Astrocyte (in vitro differentiated cells and primary cell): ENCODE data around the gene TYRP1. TPM values are rescaled to one million over a fixed set of nuclear protein-coding genes. Genes with fewer than 3 reads are reported as not detected.
A peak's percentile ranks its signal among the peaks of the same experiment; 100 is the strongest.

Source experiments
- DNase-seq: peaks from one replicate; pipeline ENCODE4 v3.0.0-alpha.2; 2010; ENCODE audit warnings: low read depth
- FAIRE-seq: peaks from 2 replicates; lab custom pipeline; 2011; peaks lifted over from hg19 to GRCh38; lab: Jason Lieb, UNC
- H2AFZ ChIP-seq: 2 replicates; pipeline ENCODE4 v1.6.0; 2012; ENCODE audit warnings: low read depth, low read length, inconsistent platforms
- H3K27ac ChIP-seq: 2 replicates; pipeline ENCODE4 v1.5.1; 2011; ENCODE audit warnings: low read depth, low read length, inconsistent platforms
- H3K27me3 ChIP-seq: 2 replicates; pipeline ENCODE4 v1.6.0; 2011; ENCODE audit warnings: low read length, inconsistent platforms; ENCODE audit not compliant: insufficient read depth
- H3K36me3 ChIP-seq: 2 replicates; pipeline ENCODE4 v1.5.1; 2011; ENCODE audit warnings: low read length, inconsistent platforms; ENCODE audit not compliant: insufficient read depth
- H3K4me1 ChIP-seq: 2 replicates; pipeline ENCODE4 v1.5.1; 2011; ENCODE audit warnings: low read length, inconsistent platforms; ENCODE audit not compliant: insufficient read depth
- H3K4me2 ChIP-seq: 2 replicates; pipeline ENCODE4 v1.6.0; 2012; ENCODE audit warnings: low read length, inconsistent platforms
- H3K4me3 ChIP-seq: 2 replicates; pipeline ENCODE4 v1.5.1; 2011; ENCODE audit warnings: low read depth, mild to moderate bottlenecking, low read length, inconsistent platforms; ENCODE audit not compliant: insufficient read depth
- H3K79me2 ChIP-seq: 2 replicates; pipeline ENCODE4 v1.6.0; 2012; ENCODE audit warnings: mild to moderate bottlenecking, low read length, inconsistent platforms; ENCODE audit not compliant: insufficient read depth
- H3K9ac ChIP-seq: 2 replicates; pipeline ENCODE4 v1.6.0; 2012; ENCODE audit warnings: mild to moderate bottlenecking, low read length, inconsistent platforms
- H3K9me3 ChIP-seq: 2 replicates; pipeline ENCODE4 v1.5.1; 2012; ENCODE audit warnings: low read depth, mild to moderate bottlenecking, low read length, inconsistent platforms; ENCODE audit not compliant: insufficient read depth
- H4K20me1 ChIP-seq: 2 replicates; pipeline ENCODE4 v1.6.0; 2012; ENCODE audit warnings: low read length, inconsistent platforms; ENCODE audit not compliant: insufficient read depth
- H3K27ac Mint-ChIP-seq: one replicate; pipeline ENCODE4 v1.8.0; 2021; ENCODE audit warnings: mild to moderate bottlenecking, mixed read lengths; ENCODE audit not compliant: unreplicated experiment
- H3K27me3 Mint-ChIP-seq: one replicate; pipeline ENCODE4 v1.8.0; 2021; ENCODE audit warnings: low read depth, mixed read lengths; ENCODE audit not compliant: unreplicated experiment
- H3K36me3 Mint-ChIP-seq: one replicate; pipeline ENCODE4 v1.8.0; 2021; ENCODE audit warnings: low read depth, mixed read lengths; ENCODE audit not compliant: unreplicated experiment
- H3K4me1 Mint-ChIP-seq: one replicate; pipeline ENCODE4 v1.8.0; 2021; ENCODE audit warnings: low read depth, mixed read lengths; ENCODE audit not compliant: unreplicated experiment
- H3K4me3 Mint-ChIP-seq: one replicate; pipeline ENCODE4 v1.8.0; 2021; ENCODE audit warnings: mild to moderate bottlenecking, moderate library complexity, mixed read lengths; ENCODE audit not compliant: unreplicated experiment
- H3K9me3 Mint-ChIP-seq: one replicate; pipeline ENCODE4 v1.8.0; 2021; ENCODE audit warnings: mild to moderate bottlenecking, mixed read lengths; ENCODE audit not compliant: unreplicated experiment
- EZH2 ChIP-seq: IDR thresholded peaks from 2 replicates; pipeline ENCODE4 v1.6.1; 2012; ENCODE audit warnings: mild to moderate bottlenecking, low read length, inconsistent platforms; ENCODE audit not compliant: insufficient read depth
- total RNA-seq: library from RNA; stranded (reverse); gene quantifications from 2 replicates; pipeline ENCODE4 v1.2.1, GENCODE V29; 2021
- TF ChIP-seq, protein P1 (sequence below): IDR thresholded peaks from 2 replicates; pipeline ENCODE4 v1.5.1; 2011; ENCODE audit warnings: low read depth, mild to moderate bottlenecking, inconsistent platforms, low read length, moderate library complexity; ENCODE audit not compliant: insufficient read depth

TYRP1 gene
- total RNA-seq, 1 donor from 2014 or later: 0.73 TPM

- Histone ChIP-seq H3K36me3 (no peaks in the 10 kb centered on the region), H3K4me1 (no peaks in the 10 kb centered on the region), H2AFZ (no peak overlapping the region), H3K4me3 (no peak overlapping the region), H3K4me2 (no peak overlapping the region), H4K20me1 (no peaks in the 10 kb centered on the region), H3K9me3 (no peaks in the 10 kb centered on the region), H3K27me3 (no peaks in the 10 kb centered on the region), H3K79me2 (no peaks in the 10 kb centered on the region), H3K9ac (no peak overlapping the region), H3K27ac (no peak overlapping the region)
- Mint-ChIP-seq H3K27ac (peak overlapping the region; percentile 44), H3K9me3 (peaks cover 12% of the 10 kb centered on the region), H3K4me1 (peaks cover 18% of the 10 kb centered on the region), H3K4me3 (no peak overlapping the region), H3K36me3 (no peaks in the 10 kb centered on the region), H3K27me3 (no peaks in the 10 kb centered on the region)
- TF ChIP-seq, protein P1, sequence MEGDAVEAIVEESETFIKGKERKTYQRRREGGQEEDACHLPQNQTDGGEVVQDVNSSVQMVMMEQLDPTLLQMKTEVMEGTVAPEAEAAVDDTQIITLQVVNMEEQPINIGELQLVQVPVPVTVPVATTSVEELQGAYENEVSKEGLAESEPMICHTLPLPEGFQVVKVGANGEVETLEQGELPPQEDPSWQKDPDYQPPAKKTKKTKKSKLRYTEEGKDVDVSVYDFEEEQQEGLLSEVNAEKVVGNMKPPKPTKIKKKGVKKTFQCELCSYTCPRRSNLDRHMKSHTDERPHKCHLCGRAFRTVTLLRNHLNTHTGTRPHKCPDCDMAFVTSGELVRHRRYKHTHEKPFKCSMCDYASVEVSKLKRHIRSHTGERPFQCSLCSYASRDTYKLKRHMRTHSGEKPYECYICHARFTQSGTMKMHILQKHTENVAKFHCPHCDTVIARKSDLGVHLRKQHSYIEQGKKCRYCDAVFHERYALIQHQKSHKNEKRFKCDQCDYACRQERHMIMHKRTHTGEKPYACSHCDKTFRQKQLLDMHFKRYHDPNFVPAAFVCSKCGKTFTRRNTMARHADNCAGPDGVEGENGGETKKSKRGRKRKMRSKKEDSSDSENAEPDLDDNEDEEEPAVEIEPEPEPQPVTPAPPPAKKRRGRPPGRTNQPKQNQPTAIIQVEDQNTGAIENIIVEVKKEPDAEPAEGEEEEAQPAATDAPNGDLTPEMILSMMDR: no peak
- TF ChIP-seq EZH2: no peak
- DNase-seq (peak; percentile 53), FAIRE-seq (no peak)
Measured at GRCh38 chr9:12739014-12739652, 45.9 kb downstream of the TYRP1 start.

- FAIRE-seq: no peak
- DNase-seq: peak; percentile 42
- no peak overlapping the region for H3K4me3 ChIP-seq
- Mint-ChIP-seq H3K4me1 (peaks cover 18% of the 10 kb centered on the region), H3K36me3 (no peaks in the 10 kb centered on the region), H3K9me3 (peaks cover 6% of the 10 kb centered on the region), H3K27me3 (no peaks in the 10 kb centered on the region), H3K4me3 (no peak overlapping the region), H3K27ac (peak overlapping the region; percentile 27)
- H2AFZ ChIP-seq: no peak overlapping the region
- no peak for TF ChIP-seq EZH2
- TF ChIP-seq, protein P1: no peak
- no peaks in the 10 kb centered on the region for H4K20me1 ChIP-seq
- no peaks in the 10 kb centered on the region for H3K79me2 ChIP-seq
- no peaks in the 10 kb centered on the region for H3K36me3 ChIP-seq
- H3K27me3 ChIP-seq: no peaks in the 10 kb centered on the region
- H3K4me1 ChIP-seq: no peaks in the 10 kb centered on the region
- H3K9me3 ChIP-seq: no peaks in the 10 kb centered on the region
- no peak overlapping the region for H3K27ac ChIP-seq
- H3K9ac ChIP-seq: no peak overlapping the region
- no peak overlapping the region for H3K4me2 ChIP-seq
Measured at GRCh38 chr9:12740845-12741244, 47.7 kb downstream of the TYRP1 start.

- Mint-ChIP-seq H3K4me1 (no peaks in the 10 kb centered on the region), H3K4me3 (no peak overlapping the region)
- H3K9ac ChIP-seq: no peak overlapping the region
Measured at GRCh38 chr9:12748016-12748415, 54.8 kb downstream of the TYRP1 start.

More at GRCh38 chr9:12748016-12748415, 54.8 kb downstream of the TYRP1 start:
- H3K36me3 ChIP-seq: no peaks in the 10 kb centered on the region
- Mint-ChIP-seq H3K9me3 (no peaks in the 10 kb centered on the region), H3K27ac (no peak overlapping the region), H3K36me3 (no peaks in the 10 kb centered on the region), H3K27me3 (no peaks in the 10 kb centered on the region)
- no peaks in the 10 kb centered on the region for H3K4me1 ChIP-seq
- no peaks in the 10 kb centered on the region for H3K79me2 ChIP-seq
- FAIRE-seq: no peak
- no peak for DNase-seq
- H3K27me3 ChIP-seq: no peaks in the 10 kb centered on the region
- H3K9me3 ChIP-seq: no peaks in the 10 kb centered on the region
- TF ChIP-seq, protein P1: no peak
- no peak for TF ChIP-seq EZH2
- no peak overlapping the region for H3K4me3 ChIP-seq
- H4K20me1 ChIP-seq: no peaks in the 10 kb centered on the region
- no peak overlapping the region for H3K4me2 ChIP-seq
- no peak overlapping the region for H3K27ac ChIP-seq
- H2AFZ ChIP-seq: no peak overlapping the region
